Upper lobe of left lung (tissue), 4 donors: ENCODE results near the gene FMO2.

ENCODE experiments used
- CTCF ChIP-seq, 6 experiments: fragments of 450-650 bp in 4 of 6; fragments of 200-600 bp in 2 of 6; sonication (generic) in 2 of 6; IDR thresholded peaks; one replicate each; pipeline ENCODE4 v1.5.1; 2016 to 2019; ENCODE audit warnings: antibody characterized with exemption in 6 of 6
- POLR2AphosphoS5 ChIP-seq, 2 donors: sonication (generic); formaldehyde crosslinking; IDR thresholded peaks; one replicate each; pipeline ENCODE4 v1.5.1; 2017; ENCODE audit warnings: antibody characterized with exemption in 2 of 2

- TF ChIP-seq CTCF (IDR thresholded peaks at IDR 0.05): no peak
- TF ChIP-seq POLR2AphosphoS5 (IDR thresholded peaks at IDR 0.05): no peak
These were observed 32.8 kb downstream of the FMO2 start for GRCh38 chr1:171217658-171218443.
